Putamen (tissue), 1 donor: ENCODE results near the gene DIP2C.
A peak's percentile ranks its signal among the peaks of the same experiment; 100 is the strongest.
"Not testable (repeated sequence)": the region's sequence is repeated elsewhere in the genome, so short reads cannot be mapped to it uniquely, and the experiment has no call there.

Source experiments
- DNase-seq: peaks from one replicate; pipeline ENCODE4 v3.0.0-alpha.2; 2016; ENCODE audit warnings: low spot score

Gene DIP2C

DNA sequence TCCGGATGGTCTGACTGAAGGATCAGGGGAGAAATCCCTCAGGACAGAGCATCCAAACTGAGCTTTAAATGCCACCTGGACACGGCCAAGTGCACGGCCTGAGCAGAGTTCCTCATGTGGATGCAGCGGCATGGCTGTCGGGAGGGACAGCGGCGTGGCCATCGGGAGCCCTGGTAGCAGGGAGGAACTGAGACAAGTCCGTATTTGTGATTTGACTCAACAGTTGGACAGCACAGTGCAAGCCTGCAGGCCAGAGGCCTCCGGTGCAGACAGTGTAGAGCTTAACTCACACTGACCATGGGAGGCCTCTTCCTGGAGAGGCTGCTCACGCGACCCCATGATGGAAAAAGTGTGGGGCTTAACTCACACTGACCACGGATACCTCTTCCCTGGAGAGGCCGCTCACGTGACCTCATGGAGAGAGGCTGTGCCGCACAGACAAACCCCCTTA lies 207.4 kb downstream of the DIP2C start:
- no peak for DNase-seq

DNA sequence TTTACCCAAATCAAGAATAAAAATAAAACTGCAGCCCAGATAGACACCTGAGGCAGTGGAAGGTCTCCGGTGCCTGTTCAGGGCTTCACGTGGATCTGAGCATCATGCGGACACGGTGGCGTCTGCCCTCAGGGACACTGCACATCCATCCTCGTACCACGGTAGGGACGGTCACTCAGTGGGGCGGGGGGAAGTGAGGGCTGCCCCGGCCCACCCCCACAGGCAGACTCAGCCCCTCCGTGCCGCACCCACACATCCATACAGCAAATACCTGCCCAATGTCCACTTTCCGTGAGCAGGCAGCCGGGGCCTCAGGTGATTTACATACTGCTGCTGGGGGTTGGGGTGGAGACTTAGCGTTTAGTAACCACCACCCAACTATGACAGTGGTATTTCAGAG lies 207.8 kb downstream of the DIP2C start:
- DNase-seq: no peak

DNA sequence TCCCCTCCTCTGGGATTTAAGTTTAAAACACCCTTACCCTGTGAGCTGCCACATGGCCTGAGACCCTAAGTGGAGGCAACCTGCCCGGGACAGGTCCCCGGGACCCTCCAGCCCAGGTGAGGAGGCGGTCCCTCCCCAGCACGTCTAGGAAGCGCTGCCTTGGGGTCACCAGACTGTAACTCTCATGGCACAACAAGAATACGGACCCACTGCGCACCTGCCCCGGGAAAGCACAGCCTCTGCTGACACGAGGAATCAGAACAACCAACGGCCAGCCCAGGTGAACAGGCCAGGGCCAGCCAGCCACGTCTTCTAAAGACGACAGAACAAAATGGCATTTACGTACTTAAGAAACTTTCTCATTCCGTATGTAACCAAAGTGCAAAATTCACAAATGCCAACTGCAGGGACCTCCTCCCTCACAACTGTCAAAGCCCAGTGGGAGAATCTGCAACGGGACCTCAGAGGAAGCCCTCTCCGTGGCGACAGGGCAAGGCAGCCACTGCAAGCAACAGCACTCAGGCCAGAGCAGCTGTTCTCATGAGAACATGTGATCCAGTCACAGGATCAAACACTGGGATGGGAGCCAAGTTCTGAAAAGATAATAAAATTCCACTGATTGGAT lies 208.4 kb downstream of the DIP2C start:
- DNase-seq: peak; percentile 66

DNA sequence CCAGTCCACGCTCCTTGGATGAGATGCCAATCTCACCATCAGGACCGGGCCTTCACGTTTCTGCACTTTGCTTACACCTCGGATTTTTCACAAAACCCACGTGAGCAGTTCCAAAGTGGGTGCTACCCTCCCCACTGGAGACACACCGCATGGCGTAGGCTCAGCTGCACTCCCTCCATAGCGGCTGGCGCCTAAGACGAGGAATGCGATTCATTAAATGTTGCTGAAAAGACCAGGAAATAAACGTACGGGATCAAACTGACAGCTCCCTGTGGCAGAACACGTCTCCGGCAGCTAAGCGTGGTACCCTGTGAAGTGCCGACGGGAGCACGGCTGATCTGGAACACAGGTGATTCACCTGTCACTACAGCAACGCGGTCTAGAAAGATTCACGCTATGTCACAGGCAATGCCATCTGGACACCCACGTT lies 209.0 kb downstream of the DIP2C start:
- peak; percentile 70 for DNase-seq

DNA sequence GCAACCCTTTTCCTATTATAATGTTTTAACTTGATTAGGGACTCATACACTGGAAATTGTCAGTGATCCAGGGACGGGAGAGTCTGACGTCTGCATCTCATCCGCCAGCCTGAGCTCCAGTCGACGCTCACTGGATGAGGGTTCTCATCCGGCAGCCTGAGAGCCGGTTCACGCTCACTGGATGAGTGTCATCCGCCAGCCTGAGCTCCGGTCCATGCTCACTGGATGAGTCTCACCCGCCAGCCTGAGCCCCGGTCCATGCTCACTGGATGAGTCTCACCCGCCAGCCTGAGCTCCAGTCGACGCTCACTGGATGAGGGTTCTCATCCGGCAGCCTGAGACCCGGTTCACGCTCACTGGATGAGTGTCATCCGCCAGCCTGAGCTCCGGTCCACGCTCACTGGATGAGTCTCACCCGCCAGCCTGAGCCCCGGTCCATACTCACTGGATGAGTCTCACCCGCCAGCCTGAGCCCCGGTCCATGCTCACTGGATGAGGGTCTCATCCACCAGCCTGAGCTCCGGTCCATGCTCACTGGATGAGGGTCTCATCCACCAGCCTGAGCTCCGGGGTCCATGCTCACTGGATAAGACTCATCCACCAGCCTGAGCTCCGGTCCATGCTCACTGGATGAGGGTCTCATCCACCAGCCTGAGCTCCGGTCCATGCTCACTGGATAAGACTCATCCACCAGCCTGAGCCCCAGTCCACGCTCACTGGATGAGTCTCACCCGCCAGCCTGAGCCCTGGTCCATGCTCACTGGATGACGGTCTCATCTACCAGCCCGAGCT lies 209.6 kb downstream of the DIP2C start:
- DNase-seq: not testable (repeated sequence)

DNA sequence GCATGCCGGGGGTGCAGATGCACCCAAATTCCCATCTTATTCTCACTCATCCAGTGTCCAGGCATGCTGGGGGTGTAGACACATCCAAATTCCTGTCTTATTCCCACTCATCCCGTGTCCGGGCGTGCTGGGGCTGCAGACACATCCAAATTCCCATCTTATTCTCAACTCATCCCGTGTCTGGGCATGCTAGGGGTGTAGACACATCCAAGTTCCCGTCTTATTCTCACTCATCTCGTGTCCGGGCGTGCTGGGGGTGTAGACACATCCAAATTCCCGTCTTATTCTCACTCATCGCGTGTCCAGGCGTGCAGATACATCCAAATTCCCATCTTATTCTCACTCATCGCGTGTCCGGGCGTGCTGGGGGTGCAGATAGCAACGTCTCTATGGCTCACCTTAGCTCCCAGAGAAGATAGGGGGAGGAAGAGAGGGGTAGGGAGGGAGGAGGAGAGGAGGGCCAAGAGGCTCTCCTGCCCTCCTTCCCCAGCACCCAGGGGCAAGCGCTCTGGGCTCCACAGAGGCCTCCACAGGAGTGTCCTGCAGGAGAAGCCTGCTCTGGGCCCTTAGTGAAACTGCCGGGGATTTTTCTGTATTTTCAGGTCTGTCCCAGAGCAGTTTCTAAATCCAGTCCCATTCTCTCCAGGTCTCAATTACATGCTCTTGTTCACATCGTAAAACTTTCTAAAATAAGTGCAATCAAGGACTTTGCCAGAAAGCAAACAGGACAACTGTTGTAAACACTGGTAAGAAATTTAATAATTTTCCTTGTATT lies 210.8 kb downstream of the DIP2C start:
- DNase-seq: no peak

DNA sequence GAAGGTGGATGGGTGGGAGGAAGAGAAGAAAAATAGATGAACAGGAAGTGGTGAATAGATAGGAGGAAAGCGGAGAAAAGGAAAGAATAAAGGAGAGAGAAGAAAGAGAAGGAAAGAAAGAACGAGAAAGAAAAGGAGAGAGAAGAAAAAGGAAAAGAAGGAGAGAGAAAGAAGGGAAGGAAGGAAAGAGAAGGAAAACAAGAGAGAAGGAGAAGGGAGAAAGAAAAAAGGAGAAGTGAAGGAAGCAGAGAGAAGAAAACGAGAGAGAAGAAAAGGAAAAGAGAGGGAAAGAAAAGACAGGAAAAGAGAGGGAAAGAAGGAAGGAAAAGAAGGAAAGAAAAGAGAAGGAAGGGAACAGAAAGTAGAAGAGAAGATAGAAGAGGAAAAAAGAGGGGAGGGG lies 211.8 kb downstream of the DIP2C start:
- DNase-seq: no peak

DNA sequence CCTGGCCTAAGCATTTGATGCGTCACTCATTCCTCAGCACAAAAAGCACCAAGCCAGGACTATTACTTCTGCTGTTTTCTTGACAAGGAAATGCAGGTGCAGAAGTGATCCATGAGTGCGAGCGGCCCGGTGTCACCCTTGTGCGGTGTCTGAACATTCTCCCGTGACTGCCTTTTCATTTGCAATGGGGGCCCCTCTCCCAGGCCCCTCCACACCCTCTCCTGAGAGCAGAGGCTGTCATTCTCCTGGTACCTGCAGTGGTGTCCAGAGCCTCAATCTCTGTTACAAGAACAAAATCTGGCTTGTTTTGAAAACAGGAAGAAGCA lies 213.1 kb downstream of the DIP2C start:
- no peak for DNase-seq

DNA sequence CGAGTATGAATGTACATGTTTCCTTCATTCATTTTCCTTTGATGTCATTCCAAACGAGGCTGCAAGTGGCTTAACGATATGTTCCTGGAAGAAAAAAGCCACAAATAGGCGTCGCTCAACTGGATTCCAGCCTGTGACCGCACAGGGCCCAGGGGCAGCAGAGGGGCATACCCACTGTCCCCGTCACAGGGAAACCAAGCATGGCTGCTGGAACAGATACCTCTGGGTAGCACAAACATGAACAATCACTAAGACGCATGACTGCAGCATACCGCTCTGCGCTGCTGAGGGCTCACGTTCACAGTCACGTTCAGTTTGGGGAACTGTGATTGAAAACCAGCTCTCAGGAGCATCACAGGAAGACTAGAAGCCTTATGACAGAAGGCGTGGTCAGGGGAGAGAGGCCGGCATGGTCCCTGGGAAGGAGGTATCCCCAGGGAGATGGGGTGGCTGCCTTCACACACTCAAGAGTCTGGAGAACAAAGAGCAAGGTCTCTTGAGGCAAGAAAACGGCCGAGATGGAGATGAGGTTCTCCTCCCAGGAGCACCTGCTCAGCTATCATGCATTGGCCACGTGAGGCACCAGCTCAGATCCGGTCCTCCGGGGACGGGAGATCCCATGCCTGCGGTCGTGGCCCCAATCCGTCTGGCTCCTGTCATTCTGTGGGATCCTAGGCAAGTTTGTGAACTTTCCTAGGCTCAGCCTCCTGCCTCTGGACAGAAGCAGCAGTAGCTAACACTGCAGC lies 213.6 kb downstream of the DIP2C start:
- DNase-seq: no peak

DNA sequence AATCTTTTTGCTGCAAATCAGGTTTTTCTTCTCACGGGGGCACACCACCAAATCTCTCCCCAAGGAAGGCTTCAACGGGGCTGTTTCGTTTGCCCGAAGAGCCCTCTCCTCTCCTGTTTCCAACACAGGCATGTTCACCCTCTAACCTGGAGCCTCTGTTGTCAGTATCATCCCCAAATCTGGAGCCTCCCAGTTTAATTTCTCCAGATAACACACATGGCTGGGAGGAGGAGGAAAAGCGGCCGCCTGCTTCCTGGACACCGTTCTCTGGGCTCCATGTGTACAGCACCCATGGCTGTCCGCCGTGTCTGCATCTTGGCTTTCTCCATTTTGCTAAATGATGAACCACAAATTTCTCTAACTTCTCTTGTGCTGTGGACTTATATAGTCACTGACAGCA lies 214.5 kb downstream of the DIP2C start:
- no peak for DNase-seq

DNA sequence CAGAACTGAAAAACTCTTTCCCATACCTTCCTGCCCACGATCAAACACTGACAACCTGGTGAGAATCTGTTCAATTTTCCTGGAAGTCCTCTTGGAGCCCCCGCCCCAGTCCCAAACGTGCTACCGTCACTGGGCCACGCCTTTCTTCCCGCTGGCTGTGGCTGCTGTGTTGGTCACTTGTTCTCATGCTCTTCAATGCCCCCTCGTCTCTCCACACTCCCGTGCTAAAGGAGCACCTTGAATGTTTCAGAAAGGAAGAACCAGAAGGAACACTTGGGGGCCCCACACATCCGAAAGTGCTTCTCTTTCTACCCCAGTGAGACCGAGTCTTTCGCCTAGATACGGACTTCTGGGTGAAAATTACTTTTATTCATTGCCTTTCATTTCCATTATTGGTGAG lies 215.1 kb downstream of the DIP2C start:
- no peak for DNase-seq

DNA sequence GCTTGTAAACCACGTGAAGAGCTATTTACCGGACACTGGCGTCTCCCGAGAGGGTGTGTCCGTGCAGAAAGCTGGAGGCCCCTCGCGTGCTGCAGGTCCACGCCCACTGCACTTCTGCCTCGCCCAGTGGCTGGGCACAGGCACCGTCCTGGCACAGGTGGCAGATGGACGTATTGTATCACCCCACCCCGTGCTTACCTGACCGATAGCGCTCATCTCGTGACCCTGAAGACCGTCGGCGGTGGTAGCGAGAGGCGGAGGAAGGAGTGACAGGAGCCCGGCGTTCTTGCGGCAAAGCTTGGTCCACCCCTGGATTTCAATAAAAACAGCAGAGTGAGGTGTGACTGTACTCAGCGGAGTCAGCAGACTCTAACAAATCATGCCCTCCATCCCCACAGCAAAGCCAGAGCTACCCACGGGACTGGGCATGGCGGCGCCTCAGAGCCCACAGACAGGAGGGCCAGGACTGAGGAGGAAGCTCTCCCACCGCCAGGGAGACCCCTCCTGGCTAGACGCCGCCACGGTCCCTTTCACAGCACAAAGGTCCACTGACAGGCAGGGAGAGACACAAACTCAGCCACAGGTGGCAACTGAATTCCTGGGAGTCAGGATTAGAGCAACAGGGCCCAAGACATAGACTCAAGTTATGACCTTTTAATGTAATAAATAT lies 217.1 kb downstream of the DIP2C start:
- no peak for DNase-seq

DNA sequence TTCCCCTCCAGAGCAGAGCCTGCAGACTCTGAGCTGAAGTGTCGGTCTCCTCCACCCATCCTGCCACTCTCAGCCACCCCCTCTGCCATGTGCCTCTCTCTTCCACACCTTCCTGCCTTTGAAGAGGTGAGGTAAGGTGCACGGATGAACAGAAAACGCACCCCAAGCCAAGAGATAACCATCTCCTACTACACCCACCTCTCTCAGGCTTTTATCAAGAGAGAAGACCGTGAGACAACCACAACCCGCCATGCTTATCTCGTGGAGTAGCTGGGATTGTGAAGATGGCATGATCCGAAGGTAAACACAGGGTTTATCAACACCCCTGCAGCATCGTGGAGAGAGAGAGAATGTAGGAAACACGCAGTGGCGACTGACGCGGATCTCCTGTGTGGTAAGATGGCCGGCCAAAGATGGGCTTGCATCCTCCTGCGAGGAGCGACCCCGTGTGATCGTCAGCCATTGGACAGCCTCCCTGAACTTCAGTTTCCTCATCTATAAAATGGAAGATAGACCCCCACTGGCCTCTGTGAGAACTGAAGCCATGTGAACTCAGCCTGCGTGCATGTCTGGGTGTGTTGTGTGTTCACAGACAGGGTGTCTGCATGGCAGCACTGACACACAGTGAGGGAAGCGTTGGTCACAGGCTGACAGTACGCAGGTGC lies 219.0 kb downstream of the DIP2C start:
- no peak for DNase-seq

DNA sequence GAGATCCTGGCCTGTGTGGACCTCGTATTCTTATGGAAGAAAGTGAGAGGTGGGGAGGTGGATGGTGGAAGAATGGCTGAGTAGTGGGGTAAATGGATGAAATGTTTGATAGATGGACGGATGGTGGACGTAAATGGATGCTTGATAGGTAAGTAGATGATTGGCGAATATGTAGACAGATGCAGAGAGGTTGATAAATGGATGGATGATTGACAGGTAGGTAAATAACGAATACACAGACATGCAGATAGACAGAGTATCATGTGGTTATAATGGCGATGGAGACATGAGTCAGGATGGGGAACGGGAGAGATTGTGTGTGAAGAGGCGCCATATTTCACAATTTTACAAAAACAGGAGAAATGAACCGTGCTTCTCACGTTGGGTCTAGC lies 219.5 kb downstream of the DIP2C start:
- DNase-seq: no peak

DNA sequence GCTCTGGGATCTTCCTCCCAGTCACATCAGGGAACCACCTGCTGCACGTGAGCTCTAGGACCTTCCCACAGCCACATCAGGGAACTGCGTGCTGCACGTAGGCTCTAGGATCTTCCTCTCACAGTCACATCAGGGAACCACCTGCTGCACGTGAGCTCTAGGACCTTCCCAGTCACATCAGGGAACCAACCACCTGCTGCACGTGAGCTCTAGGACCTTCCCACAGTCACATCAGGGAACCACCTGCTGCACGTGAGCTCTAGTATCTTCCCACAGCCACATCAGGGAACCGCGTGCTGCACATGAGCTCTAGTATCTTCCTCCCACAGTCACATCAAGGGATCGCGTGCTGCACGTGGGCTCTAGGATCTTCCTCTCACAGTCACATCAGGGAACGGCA lies 229.7 kb downstream of the DIP2C start:
- DNase-seq: no peak

DNA sequence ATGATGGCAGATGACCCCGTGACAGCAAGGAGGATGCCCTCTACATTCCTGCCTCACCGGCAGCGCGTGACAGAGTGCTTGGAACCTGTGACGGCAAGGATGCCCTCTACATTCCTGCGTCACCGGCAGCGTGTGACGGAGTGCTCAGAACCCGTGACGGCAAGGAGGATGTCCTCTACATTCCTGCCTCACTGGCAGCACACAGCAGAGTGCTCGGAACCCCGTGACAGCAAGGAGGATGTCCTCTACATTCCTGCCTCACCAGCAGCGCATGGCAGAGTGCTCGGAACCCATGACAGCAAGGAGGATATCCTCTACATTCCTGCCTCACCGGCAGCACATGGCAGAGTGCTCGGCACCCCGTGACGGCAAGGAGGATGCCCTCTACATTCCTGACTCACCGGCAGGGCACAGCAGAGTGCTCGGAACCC lies 231.0 kb downstream of the DIP2C start:
- no peak for DNase-seq

DNA sequence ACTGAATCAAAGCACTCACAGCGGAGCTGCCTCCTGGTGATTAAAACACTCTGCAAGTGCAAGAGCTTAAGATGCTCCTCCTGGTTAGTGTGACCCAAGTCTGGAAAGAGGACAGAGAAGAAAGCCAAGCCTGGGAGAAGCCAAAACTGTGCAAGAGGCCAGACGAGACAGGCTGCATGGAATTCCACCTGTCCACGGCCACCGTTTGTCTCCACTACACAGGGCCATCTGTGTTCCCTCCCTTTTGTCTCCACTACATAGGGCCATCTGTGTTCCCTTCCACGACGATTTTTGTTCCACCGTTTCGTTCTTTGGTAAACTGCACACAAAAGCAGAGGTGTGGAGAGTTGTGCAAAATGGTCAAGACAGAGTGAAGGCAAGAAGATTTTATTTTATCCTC lies 233.0 kb downstream of the DIP2C start:
- DNase-seq: no peak

DNA sequence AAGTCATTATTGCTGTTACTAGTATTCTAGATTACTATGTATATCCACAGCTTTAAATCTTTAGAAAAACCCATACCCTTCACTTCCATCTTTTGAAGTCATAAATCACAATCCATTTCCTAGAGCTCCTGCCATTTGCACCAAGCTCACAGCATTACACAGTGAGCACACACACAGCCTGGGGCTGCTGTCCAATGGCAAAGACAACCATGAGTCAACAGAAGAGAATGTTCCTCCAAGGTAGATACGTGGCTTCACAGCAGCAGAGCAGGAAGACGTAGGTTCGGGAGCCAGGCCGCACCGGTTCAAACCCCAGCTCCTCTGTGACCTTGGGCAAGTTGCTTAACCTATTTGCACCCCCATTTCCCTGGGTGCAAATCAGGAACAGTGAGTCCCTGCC lies 234.6 kb downstream of the DIP2C start:
- DNase-seq: no peak

DNA sequence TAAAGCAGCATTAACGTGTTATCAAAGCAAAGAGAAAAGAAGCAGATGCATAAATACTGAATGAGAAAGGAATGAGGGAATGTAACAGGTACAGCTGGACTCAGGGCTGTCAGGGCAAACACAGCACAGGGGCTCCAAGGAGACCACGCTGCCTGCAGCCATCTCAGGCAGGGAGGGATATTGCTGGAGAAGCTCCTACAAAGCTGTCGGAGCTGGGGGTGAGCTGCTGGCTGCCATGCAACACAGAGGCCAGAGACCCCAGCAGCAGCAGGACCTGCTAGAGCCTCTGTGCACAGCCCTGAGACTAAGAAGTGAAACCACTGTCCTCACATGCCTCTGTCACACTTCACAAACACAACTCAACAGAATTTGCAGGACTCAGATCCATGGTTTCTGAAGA lies 235.8 kb downstream of the DIP2C start:
- no peak for DNase-seq

DNA sequence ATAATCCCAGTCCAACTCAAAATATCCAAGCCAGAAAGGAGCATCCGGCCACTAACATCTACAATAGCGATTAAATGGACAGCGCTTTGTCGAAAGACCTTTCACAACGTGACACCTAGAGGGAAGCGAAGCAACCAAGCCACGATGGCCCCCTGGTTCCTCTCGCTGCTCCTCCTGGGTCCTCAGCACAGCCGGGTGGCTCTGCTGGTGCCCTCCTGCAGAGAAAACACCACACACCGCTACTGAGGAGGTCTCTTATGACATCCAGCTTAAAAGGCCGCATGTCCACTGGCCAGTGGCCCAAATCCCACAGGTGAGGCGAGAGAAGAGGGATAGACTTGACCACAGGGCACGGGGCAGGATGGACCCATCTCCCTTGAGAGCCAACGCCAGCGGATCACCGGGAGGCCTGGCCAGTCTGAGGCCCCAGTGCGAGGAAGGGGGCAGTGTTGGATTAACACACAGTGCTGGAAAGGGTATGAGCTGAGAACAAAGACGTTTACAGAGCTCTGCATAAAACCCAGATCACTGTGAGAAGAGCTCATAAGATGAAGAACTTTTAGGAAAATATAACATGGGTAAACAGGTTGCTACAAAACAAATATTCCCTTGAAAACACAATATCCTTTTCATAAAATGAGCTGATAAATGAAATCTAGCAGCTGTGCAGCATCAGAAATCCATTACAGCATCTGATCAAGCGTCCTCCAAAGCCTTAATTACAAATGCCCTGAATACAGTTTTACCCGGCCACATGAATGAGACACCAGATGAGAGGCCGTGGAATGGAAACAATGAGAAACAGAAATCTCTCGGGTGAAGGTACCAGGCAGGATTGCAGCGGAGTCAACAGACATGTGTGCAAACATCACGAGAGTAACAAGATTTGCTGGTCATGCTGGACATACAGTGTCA lies 236.7 kb downstream of the DIP2C start:
- peak; percentile 65 for DNase-seq
